AG04450 (cell line): ENCODE measurements around the gene TENT4B. TPM values are rescaled to one million over a fixed set of nuclear protein-coding genes. Genes with fewer than 3 reads are reported as not detected.
"Not testable (repeated sequence)": the region's sequence is repeated elsewhere in the genome, so short reads cannot be mapped to it uniquely, and the experiment has no call there.

Experiments
- CTCF ChIA-PET: fragments of 300-600, 350-600 bp; formaldehyde crosslinking; extraction: SDS; loops from one replicate; lab custom pipeline; 2022; ENCODE audit warnings: antibody characterized with exemption, inconsistent platforms; lab: Charles Lee
- POLR2A ChIA-PET: fragments of 350-600 bp; formaldehyde crosslinking; extraction: SDS; loops from one replicate; lab custom pipeline; 2021; ENCODE audit warnings: antibody characterized with exemption, inconsistent platforms; lab: Yijun Ruan, JAX
- DNase-seq: peaks from one replicate; pipeline ENCODE4 v3.0.0-alpha.2; 2011; ENCODE audit warnings: low read depth, low spot score
- H3K27ac ChIP-seq: one replicate; pipeline ENCODE4 v1.5.1; 2012; ENCODE audit warnings: low read depth, low read length, control low read depth
- H3K27me3 ChIP-seq: one replicate; pipeline ENCODE4 v1.6.0; 2012; ENCODE audit warnings: low read length; ENCODE audit not compliant: control insufficient read depth, insufficient read depth
- H3K4me3 ChIP-seq: 2 replicates; pipeline ENCODE4 v1.5.1; 2011; ENCODE audit warnings: mild to moderate bottlenecking, low read depth, low read length, control low read depth
- H3K9me3 ChIP-seq: 2 replicates; pipeline ENCODE4 v1.5.1; 2012; ENCODE audit warnings: low read length; ENCODE audit not compliant: control insufficient read depth, insufficient read depth
- polyA plus RNA-seq: library from polyadenylated mRNA; depleted of rRNA; stranded (reverse); fragments of >200 nt; gene quantifications from 2 replicates; pipeline ENCODE4 v1.2.3, GENCODE V29; 2011
- TF ChIP-seq, protein P1 (sequence below): IDR thresholded peaks from 2 replicates; pipeline ENCODE4 v1.5.1; 2011; ENCODE audit warnings: low read depth, low read length, control low read depth, inconsistent platforms

The TENT4B gene
- polyA plus RNA-seq, 1 experiment = 8.9 TPM

DNA sequence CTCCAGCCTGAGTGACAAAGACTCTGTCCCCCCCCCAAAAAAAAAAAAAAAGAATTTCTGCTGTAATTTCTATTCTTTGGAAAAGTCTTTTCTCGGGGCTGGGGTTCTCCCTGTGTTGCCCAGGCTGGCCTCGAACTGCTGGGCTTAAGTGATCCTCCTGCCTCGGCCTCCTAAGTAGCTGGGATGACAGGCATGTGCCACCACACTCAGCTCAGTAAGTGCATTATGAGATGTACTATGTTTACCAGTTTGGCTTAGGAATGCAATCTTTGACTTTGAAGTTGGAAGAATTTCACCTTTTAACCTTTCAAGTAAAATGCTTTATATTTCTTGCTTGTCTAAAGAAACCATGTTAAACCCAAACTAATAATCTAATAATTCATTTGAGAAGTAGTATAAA lies 85.2 kb downstream of the TENT4B start:
- POLR2A ChIA-PET = interaction anchor here (0.6 to 0.7 kb wide), 2 partner anchors 24 to 55 kb away, joined by 3 to 7 read pairs; no protein-coding TSS in a partner anchor
- no peak overlapping the region for H3K4me3 ChIP-seq
- peaks cover 3% of the 10 kb centered on the region for H3K27me3 ChIP-seq
- TF ChIP-seq, protein P1, sequence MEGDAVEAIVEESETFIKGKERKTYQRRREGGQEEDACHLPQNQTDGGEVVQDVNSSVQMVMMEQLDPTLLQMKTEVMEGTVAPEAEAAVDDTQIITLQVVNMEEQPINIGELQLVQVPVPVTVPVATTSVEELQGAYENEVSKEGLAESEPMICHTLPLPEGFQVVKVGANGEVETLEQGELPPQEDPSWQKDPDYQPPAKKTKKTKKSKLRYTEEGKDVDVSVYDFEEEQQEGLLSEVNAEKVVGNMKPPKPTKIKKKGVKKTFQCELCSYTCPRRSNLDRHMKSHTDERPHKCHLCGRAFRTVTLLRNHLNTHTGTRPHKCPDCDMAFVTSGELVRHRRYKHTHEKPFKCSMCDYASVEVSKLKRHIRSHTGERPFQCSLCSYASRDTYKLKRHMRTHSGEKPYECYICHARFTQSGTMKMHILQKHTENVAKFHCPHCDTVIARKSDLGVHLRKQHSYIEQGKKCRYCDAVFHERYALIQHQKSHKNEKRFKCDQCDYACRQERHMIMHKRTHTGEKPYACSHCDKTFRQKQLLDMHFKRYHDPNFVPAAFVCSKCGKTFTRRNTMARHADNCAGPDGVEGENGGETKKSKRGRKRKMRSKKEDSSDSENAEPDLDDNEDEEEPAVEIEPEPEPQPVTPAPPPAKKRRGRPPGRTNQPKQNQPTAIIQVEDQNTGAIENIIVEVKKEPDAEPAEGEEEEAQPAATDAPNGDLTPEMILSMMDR = no peak
- no peak overlapping the region for H3K27ac ChIP-seq
- H3K9me3 ChIP-seq = 0 out of 2 replicates have a peak, but pooled peaks cover 2% of the 10 kb centered on the region
- CTCF ChIA-PET = interaction anchor here (0.6 kb wide), 2 partner anchors 24 to 181 kb away, joined by 3 to 4 read pairs; no protein-coding TSS in a partner anchor
- no peak for DNase-seq

- peaks cover 6% of the 10 kb centered on the region for H3K27me3 ChIP-seq
- ChIA-PET CTCF (no interaction called here), POLR2A (interaction anchor here (0.7 kb wide), 1 partner anchor 54 kb away, joined by 3 read pairs; no protein-coding TSS in a partner anchor)
- DNase-seq = no peak
- no peak overlapping the region for H3K27ac ChIP-seq
- 0 out of 2 replicates have a peak, but pooled peaks cover 2% of the 10 kb centered on the region for H3K9me3 ChIP-seq
- H3K4me3 ChIP-seq = no peak overlapping the region
- TF ChIP-seq, protein P1 = no peak
These were observed 85.8 kb downstream of the TENT4B start for GRCh38 chr16:50238868-50239301.

GRCh38 chr16:50243024-50243423 lies 89.9 kb downstream of the TENT4B start:
- H3K4me3 ChIP-seq, H3K9me3 ChIP-seq, POLR2A ChIA-PET, DNase-seq, H3K27ac ChIP-seq: not testable (repeated sequence)
- peaks cover 22% of the 10 kb centered on the region for H3K27me3 ChIP-seq
- CTCF ChIA-PET = interaction anchor here (1.0 to 2.1 kb wide), 3 partner anchors 33 to 422 kb away, joined by 3 to 10 read pairs (median 8); no protein-coding TSS in a partner anchor

- no peak overlapping the region for H3K27ac ChIP-seq
- ChIA-PET CTCF (interaction anchor here (1.8 to 1.9 kb wide), 2 partner anchors 34 to 421 kb away, joined by 5 to 10 read pairs; no protein-coding TSS in a partner anchor), POLR2A (no interaction called here)
- H3K27me3 ChIP-seq = peaks cover 24% of the 10 kb centered on the region
- TF ChIP-seq, protein P1 = no peak
- H3K9me3 ChIP-seq = no peaks in the 10 kb centered on the region
- no peak for DNase-seq
- H3K4me3 ChIP-seq = no peak overlapping the region
These were observed 91.0 kb downstream of the TENT4B start for GRCh38 chr16:50244140-50244503.

DNA sequence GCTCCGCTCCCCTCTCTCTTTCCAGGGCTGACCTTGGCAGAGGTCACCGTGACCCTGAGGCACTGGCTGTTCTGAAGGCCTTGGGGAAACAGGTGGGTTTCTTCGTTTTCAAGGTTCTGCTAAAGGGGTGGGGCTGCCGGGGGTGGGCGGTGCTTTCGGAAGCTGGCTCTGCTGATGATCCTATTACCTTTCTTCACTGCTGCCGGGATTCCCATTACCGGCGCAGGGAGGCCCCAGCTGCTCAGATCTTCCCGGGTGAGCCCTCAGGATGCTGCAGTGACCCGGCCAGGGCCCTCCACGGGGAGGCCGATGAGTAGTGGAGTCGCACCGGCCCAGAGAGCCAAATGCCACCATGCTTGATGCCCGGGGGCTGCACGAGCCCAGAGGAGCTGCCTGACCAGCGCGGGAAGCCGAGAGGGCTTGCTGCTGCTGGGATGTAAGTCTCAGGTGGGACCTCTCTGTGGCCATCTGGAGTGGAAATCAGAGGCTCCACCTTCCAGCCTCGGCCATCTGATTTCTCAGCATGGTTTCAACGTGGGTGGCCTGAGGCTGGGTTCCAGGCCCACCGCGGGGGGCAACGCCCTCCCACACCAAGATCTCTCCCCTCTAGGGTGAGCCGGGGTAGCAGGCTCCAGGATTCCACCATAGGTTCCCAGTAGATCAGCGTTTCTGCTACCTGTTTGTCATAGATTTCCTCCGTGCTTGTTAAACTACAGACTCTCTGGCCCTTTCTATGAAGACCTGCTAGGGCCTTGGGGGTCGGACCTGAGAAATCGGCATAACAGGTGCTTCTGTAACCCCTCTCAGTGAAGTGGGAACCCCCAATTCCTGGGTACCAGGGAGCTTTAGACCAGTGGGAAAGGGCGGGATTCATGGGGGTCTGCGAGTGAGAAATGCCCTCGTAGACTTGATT lies 91.7 kb downstream of the TENT4B start:
- no peak overlapping the region for H3K4me3 ChIP-seq
- H3K27me3 ChIP-seq = peaks cover 27% of the 10 kb centered on the region
- ChIA-PET POLR2A (no interaction called here), CTCF (interaction anchor here (0.9 to 1.8 kb wide), 6 partner anchors 10 to 421 kb away, joined by 3 to 6 read pairs (median 4); partner anchors contain the start of gene BRD7)
- DNase-seq = no peak
- H3K27ac ChIP-seq = no peak overlapping the region
- TF ChIP-seq, protein P1 = no peak
- H3K9me3 ChIP-seq = no peaks in the 10 kb centered on the region; the same call in 1 of the 2 replicates
